Measurements from ENCODE around the gene SCML1. TPM values are rescaled to one million over a fixed set of nuclear protein-coding genes. Genes with fewer than 3 reads are reported as not detected.

Gene SCML1
- total and polyA plus RNA-seq, 12 donors: 4.9 to 35.8 (median 6.3) TPM

- TF ChIP-seq CTCF (IDR thresholded peaks at IDR 0.05): no peak
- Histone ChIP-seq H3K36me3 (no peaks in the 10 kb centered on the region), H3K27me3 (peaks cover 0 to 16% (median 0%) of the 10 kb centered on the region in 7 donors), H3K9me3 (no peaks in the 10 kb centered on the region), H3K4me1 (peaks cover 0 to 4% (median 0%) of the 10 kb centered on the region in 9 donors), H3K27ac (no peak overlapping the region), H3K4me3 (no peak overlapping the region)
- WGBS, 2 donors: 81 to 82% methylated on average over 5 of the region's 5 CpGs
- peak in 1 of 2 donors; percentile 3 for DNase-seq
- intact Hi-C loops (cut with DNase I): loop anchor here in 6 of 10 donors (5.0 to 10.0 kb wide), 4 partner anchors 101 to 438 kb away; partner anchors contain the start of gene NHS (in 1 of the 6)
- ATAC-seq: no peak
These were observed 44.5 kb upstream of the SCML1 start for GRCh38 chrX:17692709-17693346.

DNA sequence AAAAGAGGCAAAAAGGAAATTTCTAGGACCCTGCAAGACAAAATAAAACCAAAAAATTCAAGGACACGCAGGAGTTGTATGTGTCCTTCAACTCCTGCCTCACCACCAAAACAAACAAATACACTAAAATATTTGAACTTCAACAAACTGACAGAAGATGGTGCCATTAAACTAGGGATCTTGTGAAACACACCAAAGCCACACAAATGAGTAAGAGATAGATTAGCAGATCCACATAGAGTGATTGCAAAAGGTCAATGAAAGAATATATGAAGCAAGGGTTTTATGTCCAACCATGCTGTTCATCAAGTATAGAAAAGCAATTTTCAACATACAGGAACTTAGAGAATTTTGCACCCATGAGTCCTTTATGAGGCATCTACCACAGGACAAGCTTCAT is 40.1 kb upstream of the SCML1 start:
- 78 to 87% methylated on average over 1 of the region's 1 CpG for WGBS, 2 donors

DNA sequence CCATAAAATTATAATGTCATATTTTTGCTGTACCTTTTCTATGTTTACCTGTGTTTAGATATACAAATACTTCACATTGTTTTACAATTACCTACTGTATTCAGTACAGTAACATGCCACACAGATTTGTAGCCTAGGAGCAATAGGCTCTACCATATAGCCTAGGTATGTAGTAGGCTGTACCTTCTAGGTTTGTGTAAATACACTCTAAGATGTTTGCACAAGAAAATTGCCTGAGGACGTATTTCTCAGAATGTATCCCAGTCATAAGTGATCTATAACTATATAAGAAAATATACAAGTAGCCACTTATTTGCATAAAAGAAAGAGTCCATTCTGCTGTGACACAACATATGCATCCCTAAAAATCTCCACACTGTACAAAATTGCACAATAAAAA is 36.3 kb upstream of the SCML1 start:
- H3K4me3 ChIP-seq: no peak overlapping the region
- no peak for TF ChIP-seq CTCF (IDR thresholded peaks at IDR 0.05)
- H3K4me1 ChIP-seq: no peaks in the 10 kb centered on the region
- no peaks in the 10 kb centered on the region for H3K36me3 ChIP-seq
- no peak for DNase-seq
- H3K27ac ChIP-seq: no peak overlapping the region
- ATAC-seq: no peak
- 93 to 100% methylated on average over 1 of the region's 1 CpG for WGBS, 2 donors
- intact Hi-C loops (cut with DNase I): no loop called here
- peaks cover 0 to 18% (median 0%) of the 10 kb centered on the region in 7 donors for H3K27me3 ChIP-seq
- no peaks in the 10 kb centered on the region for H3K9me3 ChIP-seq

More for the DNA sequence above, 40.1 kb upstream of the SCML1 start:
- no peak overlapping the region for H3K27ac ChIP-seq
- H3K4me3 ChIP-seq: no peak overlapping the region
- ATAC-seq (no peak), DNase-seq (no peak)
- peaks cover 0 to 21% (median 0%) of the 10 kb centered on the region in 7 donors for H3K27me3 ChIP-seq
- no peaks in the 10 kb centered on the region for H3K9me3 ChIP-seq
- no peaks in the 10 kb centered on the region for H3K4me1 ChIP-seq
- H3K36me3 ChIP-seq: no peaks in the 10 kb centered on the region
- peak in 1 of 9 donors; percentile 19 for TF ChIP-seq CTCF (IDR thresholded peaks at IDR 0.05)
- intact Hi-C loops (cut with DNase I): loop anchor here in 3 of 10 donors (10.0 kb wide), 2 partner anchors 162 to 442 kb away; no protein-coding TSS in a partner anchor

DNA sequence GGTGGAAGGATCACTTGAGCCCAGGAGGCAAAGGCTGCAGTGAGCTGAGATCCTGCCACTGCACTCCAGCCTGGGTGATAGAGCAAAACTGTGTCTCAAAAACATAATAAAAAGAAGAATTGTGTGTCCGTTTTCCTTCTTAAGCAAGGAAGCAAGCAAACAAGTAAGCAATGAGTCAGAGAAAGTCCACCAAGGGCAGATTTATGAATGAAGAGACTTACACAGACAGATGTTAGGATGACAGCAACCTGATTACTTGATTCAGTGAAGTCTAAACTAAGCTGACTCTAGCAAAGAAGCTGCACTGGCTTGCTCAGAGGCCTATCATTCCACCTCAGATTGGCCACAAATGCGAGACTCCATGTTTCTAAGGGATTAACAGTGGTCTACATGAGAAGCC is 34.1 kb upstream of the SCML1 start:
- Histone ChIP-seq H3K27ac (no peak overlapping the region), H3K4me1 (no peaks in the 10 kb centered on the region), H3K9me3 (no peaks in the 10 kb centered on the region), H3K4me3 (no peak overlapping the region), H3K36me3 (no peaks in the 10 kb centered on the region), H3K27me3 (peaks cover 0 to 13% (median 0%) of the 10 kb centered on the region in 7 donors)
- WGBS, 2 donors: 85 to 87% methylated on average over 2 of the region's 2 CpGs
- ATAC-seq (no peak), DNase-seq (no peak)
- TF ChIP-seq CTCF (IDR thresholded peaks at IDR 0.05): no peak
- intact Hi-C loops (cut with DNase I): no loop called here

Measured in heart right ventricle (tissue), 16 donors.